Measurements from ENCODE around the gene SAMD3. TPM values are rescaled to one million over a fixed set of nuclear protein-coding genes. Genes with fewer than 3 reads are reported as not detected.
"Not testable (repeated sequence)": the region's sequence is repeated elsewhere in the genome, so short reads cannot be mapped to it uniquely, and the experiment has no call there.

Gene SAMD3
- total RNA-seq, 2 donors from 2014 or later, result 14.6 to 39.3 TPM

GRCh38 chr6:130239755-130240154, 17.0 kb upstream of the SAMD3 start:
- H3K27me3 Mint-ChIP-seq, result no peaks in the 10 kb centered on the region
- no peaks in the 10 kb centered on the region for H3K9me3 Mint-ChIP-seq
- ATAC-seq, result no peak

DNA sequence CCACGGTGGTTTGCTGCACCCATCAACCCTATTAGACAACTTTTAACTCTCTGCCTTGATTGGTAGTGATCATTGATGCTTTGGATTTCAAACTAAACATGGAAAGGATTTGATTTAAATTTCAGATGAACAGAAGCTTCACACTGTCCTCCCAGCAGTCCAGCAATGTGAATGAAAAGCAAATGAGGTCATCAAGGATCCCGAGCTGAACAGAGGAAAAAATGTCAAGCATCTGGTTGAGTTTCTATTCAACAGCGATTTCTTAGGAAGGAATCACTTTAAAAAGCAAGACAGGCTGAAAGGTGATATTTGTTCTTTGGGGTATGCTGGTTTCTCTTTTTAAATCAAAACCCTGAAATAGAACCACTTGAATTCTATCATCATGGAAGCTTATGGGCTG, 10.6 kb upstream of the SAMD3 start:
- H3K27me3 Mint-ChIP-seq, result no peaks in the 10 kb centered on the region
- no peak overlapping the region for H3K27ac Mint-ChIP-seq
- no peaks in the 10 kb centered on the region for H3K36me3 Mint-ChIP-seq
- H3K9me3 Mint-ChIP-seq, result no peaks in the 10 kb centered on the region
- no peak for ATAC-seq
- no peak for DNase-seq (ENCODE audit: low spot score)
- peaks cover 0 to 8% of the 10 kb centered on the region in 2 donors for H3K4me1 Mint-ChIP-seq (ENCODE audit: low read depth in 2 of 2)
- no peak overlapping the region for H3K4me3 Mint-ChIP-seq

More at GRCh38 chr6:130239755-130240154, 17.0 kb upstream of the SAMD3 start:
- Mint-ChIP-seq H3K36me3 (no peaks in the 10 kb centered on the region), H3K4me3 (no peak overlapping the region), H3K27ac (no peak overlapping the region), H3K4me1 (ENCODE audit: low read depth in 2 of 2) (no peaks in the 10 kb centered on the region)
- no peak for DNase-seq (ENCODE audit: low spot score)

GRCh38 chr6:130230531-130230930, 7.8 kb upstream of the SAMD3 start:
- not testable (repeated sequence) for H3K4me3 Mint-ChIP-seq; H3K27me3 Mint-ChIP-seq; DNase-seq (ENCODE audit: low spot score); H3K4me1 Mint-ChIP-seq (ENCODE audit: low read depth in 2 of 2); ATAC-seq; H3K9me3 Mint-ChIP-seq; H3K36me3 Mint-ChIP-seq
- H3K27ac Mint-ChIP-seq, result peak overlapping the region in 1 of 2 donors; percentile 27

DNA sequence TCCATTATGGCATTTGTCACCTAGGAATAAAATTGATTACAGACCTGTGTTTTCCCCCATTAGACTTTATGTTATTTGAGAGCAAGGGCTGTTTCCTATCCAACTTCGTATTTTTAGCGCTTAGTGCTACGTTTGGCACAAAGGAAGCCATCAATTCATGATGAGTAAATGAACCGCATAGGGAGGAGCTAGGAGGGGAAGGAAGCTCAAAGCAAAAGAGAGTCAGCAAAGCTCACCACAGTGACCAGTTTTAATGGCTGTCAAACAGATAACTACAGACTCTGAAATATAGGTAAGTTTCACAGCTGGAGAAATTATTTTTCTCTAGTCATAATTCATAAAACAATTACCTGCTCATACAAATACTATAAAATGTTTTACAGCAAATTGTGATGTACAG, 6.9 kb upstream of the SAMD3 start:
- no peak for DNase-seq (ENCODE audit: low spot score)

GRCh38 chr6:130223508-130223907, 757 bp upstream of the SAMD3 start:
- Mint-ChIP-seq H3K4me3 (peak overlapping the region; percentile 68), H3K4me1 (ENCODE audit: low read depth in 2 of 2) (peaks cover 27 to 34% of the 10 kb centered on the region in 2 donors), H3K36me3 (peaks cover 7% of the 10 kb centered on the region), H3K27me3 (no peaks in the 10 kb centered on the region), H3K27ac (peak overlapping the region; percentile 80 to 86), H3K9me3 (peaks cover 4% of the 10 kb centered on the region)
- DNase-seq (ENCODE audit: low spot score), result peak; percentile 85
- ATAC-seq, result peak; percentile 92 to 95

More for the DNA sequence above, 6.9 kb upstream of the SAMD3 start:
- H3K4me1 Mint-ChIP-seq (ENCODE audit: low read depth in 2 of 2), result peaks cover 5 to 13% of the 10 kb centered on the region in 2 donors
- H3K4me3 Mint-ChIP-seq, result peak overlapping the region; percentile 51
- peaks cover 5% of the 10 kb centered on the region for H3K36me3 Mint-ChIP-seq
- peak; percentile 66 to 79 for ATAC-seq
- peaks cover 4% of the 10 kb centered on the region for H3K9me3 Mint-ChIP-seq
- no peaks in the 10 kb centered on the region for H3K27me3 Mint-ChIP-seq
- no peak overlapping the region for H3K27ac Mint-ChIP-seq

DNA sequence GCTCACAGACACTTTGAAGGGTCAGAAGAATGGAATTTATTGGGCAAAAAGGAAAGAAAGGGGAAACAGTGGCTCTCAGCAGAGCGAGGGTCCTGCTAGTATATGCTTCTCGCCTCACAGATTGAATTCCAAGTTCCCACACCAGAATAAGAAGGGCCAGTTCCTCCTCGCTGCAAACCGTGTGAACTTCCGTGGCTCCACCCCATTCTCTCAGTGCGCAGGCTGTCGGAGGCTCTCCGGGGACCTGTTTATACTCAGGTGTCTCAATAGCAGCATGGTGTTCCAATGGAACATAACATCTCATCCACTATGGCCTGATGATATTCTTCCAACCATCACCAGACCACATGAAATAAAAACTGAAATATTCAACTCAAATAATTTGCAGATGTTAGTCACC, 4.6 kb downstream of the SAMD3 start:
- Mint-ChIP-seq H3K36me3 (no peaks in the 10 kb centered on the region), H3K4me1 (ENCODE audit: low read depth in 2 of 2) (peaks cover 35 to 62% of the 10 kb centered on the region in 2 donors), H3K27ac (peak overlapping the region; percentile 78 to 93), H3K4me3 (peak overlapping the region; percentile 71), H3K27me3 (no peaks in the 10 kb centered on the region), H3K9me3 (no peaks in the 10 kb centered on the region)
- ATAC-seq (peak; percentile 31 to 64), DNase-seq (ENCODE audit: low spot score) (no peak)

- H3K4me3 Mint-ChIP-seq, result peak overlapping the region; percentile 65
- H3K27ac Mint-ChIP-seq, result peak overlapping the region; percentile 78 to 93
- peaks cover 40 to 60% of the 10 kb centered on the region in 2 donors for H3K4me1 Mint-ChIP-seq (ENCODE audit: low read depth in 2 of 2)
- H3K9me3 Mint-ChIP-seq, result no peaks in the 10 kb centered on the region
- DNase-seq (ENCODE audit: low spot score) (no peak), ATAC-seq (peak in 1 of 2 donors; percentile 26)
- no peaks in the 10 kb centered on the region for H3K36me3 Mint-ChIP-seq
- H3K27me3 Mint-ChIP-seq, result no peaks in the 10 kb centered on the region
These were observed 6.1 kb downstream of the SAMD3 start for GRCh38 chr6:130216620-130217019.

- H3K9me3 Mint-ChIP-seq, result no peaks in the 10 kb centered on the region
- no peaks in the 10 kb centered on the region for H3K27me3 Mint-ChIP-seq
- H3K4me3 Mint-ChIP-seq, result peak overlapping the region; percentile 91
- ATAC-seq (peak; percentile 89 to 90), DNase-seq (ENCODE audit: low spot score) (peak; percentile 78)
- peak overlapping the region; percentile 78 to 93 for H3K27ac Mint-ChIP-seq
- H3K4me1 Mint-ChIP-seq (ENCODE audit: low read depth in 2 of 2), result peaks cover 42 to 66% of the 10 kb centered on the region in 2 donors
- no peaks in the 10 kb centered on the region for H3K36me3 Mint-ChIP-seq
These were observed 7.2 kb downstream of the SAMD3 start for GRCh38 chr6:130215526-130215925.

- Mint-ChIP-seq H3K4me1 (ENCODE audit: low read depth in 2 of 2) (peaks cover 47 to 75% of the 10 kb centered on the region in 2 donors), H3K27me3 (no peaks in the 10 kb centered on the region), H3K27ac (peak overlapping the region; percentile 78 to 93), H3K36me3 (peaks cover 3% of the 10 kb centered on the region), H3K9me3 (no peaks in the 10 kb centered on the region), H3K4me3 (peak overlapping the region; percentile 92)
- DNase-seq (ENCODE audit: low spot score) (no peak), ATAC-seq (no peak)
These were observed 10.4 kb downstream of the SAMD3 start for GRCh38 chr6:130212215-130212874.

DNA sequence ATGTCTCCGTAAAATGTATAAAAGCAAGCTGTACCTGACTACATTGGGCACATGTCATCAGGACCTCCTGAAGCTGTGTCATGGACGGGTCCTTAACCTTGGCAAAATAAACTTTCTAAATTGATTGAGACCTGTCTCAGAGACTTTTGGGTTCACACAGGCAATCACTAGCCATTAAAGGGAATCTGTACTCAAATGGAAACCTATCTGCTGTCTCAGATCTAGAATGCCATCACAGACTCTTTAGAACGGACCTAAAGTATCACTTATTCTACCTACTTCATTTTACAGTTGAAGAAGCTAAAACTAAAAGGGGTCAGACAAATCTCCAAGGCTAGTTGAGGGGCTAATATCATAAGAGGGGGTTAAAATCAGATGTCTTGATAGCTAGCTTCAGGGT, 11.1 kb downstream of the SAMD3 start:
- Mint-ChIP-seq H3K4me3 (peak overlapping the region; percentile 92), H3K27me3 (no peaks in the 10 kb centered on the region), H3K4me1 (ENCODE audit: low read depth in 2 of 2) (peaks cover 53 to 79% of the 10 kb centered on the region in 2 donors), H3K36me3 (peaks cover 6% of the 10 kb centered on the region), H3K9me3 (no peaks in the 10 kb centered on the region), H3K27ac (peak overlapping the region; percentile 78 to 93)
- ATAC-seq (peak; percentile 64 to 71), DNase-seq (ENCODE audit: low spot score) (no peak)

GRCh38 chr6:130207979-130208649, 14.6 kb downstream of the SAMD3 start:
- peak overlapping the region; percentile 64 to 66 for H3K27ac Mint-ChIP-seq
- H3K4me1 Mint-ChIP-seq (ENCODE audit: low read depth in 2 of 2), result peaks cover 66 to 78% of the 10 kb centered on the region in 2 donors
- peak overlapping the region; percentile 60 for H3K4me3 Mint-ChIP-seq

GRCh38 chr6:130206479-130206878, 16.3 kb downstream of the SAMD3 start:
- no peaks in the 10 kb centered on the region for H3K9me3 Mint-ChIP-seq
- peaks cover 67 to 76% of the 10 kb centered on the region in 2 donors for H3K4me1 Mint-ChIP-seq (ENCODE audit: low read depth in 2 of 2)
- no peaks in the 10 kb centered on the region for H3K27me3 Mint-ChIP-seq
- H3K27ac Mint-ChIP-seq, result peak overlapping the region; percentile 22 to 64
- no peak overlapping the region for H3K4me3 Mint-ChIP-seq
- no peak for DNase-seq (ENCODE audit: low spot score)
- H3K36me3 Mint-ChIP-seq, result peaks cover 8% of the 10 kb centered on the region
- ATAC-seq, result no peak

More at GRCh38 chr6:130207979-130208649, 14.6 kb downstream of the SAMD3 start:
- peak in 1 of 2 donors; percentile 43 for ATAC-seq
- H3K9me3 Mint-ChIP-seq, result no peaks in the 10 kb centered on the region
- peaks cover 8% of the 10 kb centered on the region for H3K36me3 Mint-ChIP-seq
- no peaks in the 10 kb centered on the region for H3K27me3 Mint-ChIP-seq
- DNase-seq (ENCODE audit: low spot score), result no peak

DNA sequence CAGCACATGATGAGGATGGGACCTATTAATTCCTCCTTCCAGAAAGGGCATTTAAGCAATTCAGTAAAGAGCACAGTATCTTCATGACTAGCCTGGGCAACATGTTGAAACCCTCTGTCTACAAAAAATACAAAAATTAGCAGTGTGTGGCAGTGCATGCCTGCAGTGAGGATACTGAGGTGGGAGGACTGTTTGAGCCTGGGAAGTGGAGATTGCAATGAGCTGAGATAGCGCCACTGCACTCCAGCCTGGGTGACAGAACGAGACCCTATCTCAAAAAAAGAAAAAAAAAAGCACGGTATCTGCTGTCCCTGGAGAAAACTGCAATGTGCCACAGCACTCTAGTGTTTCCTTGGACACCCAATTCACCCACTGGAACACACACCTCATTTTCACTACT, 18.4 kb downstream of the SAMD3 start:
- peaks cover 67% of the 10 kb centered on the region in 2 donors for H3K4me1 Mint-ChIP-seq (ENCODE audit: low read depth in 2 of 2)
- no peak overlapping the region for H3K4me3 Mint-ChIP-seq
- DNase-seq (ENCODE audit: low spot score) (no peak), ATAC-seq (no peak)
- no peaks in the 10 kb centered on the region for H3K9me3 Mint-ChIP-seq
- peak overlapping the region in 1 of 2 donors; percentile 94 for H3K27ac Mint-ChIP-seq
- peaks cover 15% of the 10 kb centered on the region for H3K36me3 Mint-ChIP-seq
- no peaks in the 10 kb centered on the region for H3K27me3 Mint-ChIP-seq

GRCh38 chr6:130203370-130203769, 19.4 kb downstream of the SAMD3 start:
- Mint-ChIP-seq H3K4me1 (ENCODE audit: low read depth in 2 of 2) (peaks cover 68 to 70% of the 10 kb centered on the region in 2 donors), H3K36me3 (peaks cover 15% of the 10 kb centered on the region), H3K27me3 (no peaks in the 10 kb centered on the region), H3K27ac (peak overlapping the region; percentile 89 to 94), H3K4me3 (peak overlapping the region; percentile 84), H3K9me3 (no peaks in the 10 kb centered on the region)
- ATAC-seq, result no peak
- no peak for DNase-seq (ENCODE audit: low spot score)
